Mesenchymal stem cell (in vitro differentiated cells and primary cell): ENCODE data around the gene VWA3B.

Experiments
- DNase-seq: peaks from one replicate; pipeline ENCODE4 v3.0.0-alpha.2; 2013
- H2AFZ ChIP-seq: one replicate; pipeline ENCODE4 v1.6.1; 2013; ENCODE audit warnings: low read depth, mild to moderate bottlenecking, control low read depth, inconsistent platforms, low read length, moderate library complexity
- H2AK5ac ChIP-seq: 2 replicates; pipeline ENCODE4 v1.6.1; 2013; ENCODE audit warnings: low read length, moderate library complexity, mild to moderate bottlenecking, inconsistent platforms; ENCODE audit not compliant: severe bottlenecking
- H2BK120ac ChIP-seq: one replicate; pipeline ENCODE4 v1.6.1; 2013; ENCODE audit warnings: low read depth, mild to moderate bottlenecking, inconsistent platforms, low read length, moderate library complexity
- H2BK12ac ChIP-seq, 2 experiments: one replicate each; pipeline ENCODE4 v1.6.1; 2013; ENCODE audit warnings: inconsistent platforms in 2 of 2, low read length in 2 of 2, mild to moderate bottlenecking in 2 of 2, moderate library complexity in 2 of 2, control low read depth in 1 of 2
- H2BK15ac ChIP-seq: one replicate; pipeline ENCODE4 v1.6.1; 2013; ENCODE audit warnings: mild to moderate bottlenecking, low read depth, inconsistent platforms; ENCODE audit not compliant: poor library complexity, severe bottlenecking
- H2BK5ac ChIP-seq: 2 replicates; pipeline ENCODE4 v1.6.1; 2013; ENCODE audit warnings: low read depth, mild to moderate bottlenecking, low read length, control low read depth, inconsistent platforms; ENCODE audit not compliant: poor library complexity, severe bottlenecking
- H3K14ac ChIP-seq, 2 experiments: one replicate each; pipeline ENCODE4 v1.6.1; 2013; ENCODE audit warnings: inconsistent platforms in 2 of 2, low read length in 2 of 2, control low read depth in 1 of 2, mild to moderate bottlenecking in 1 of 2, moderate library complexity in 1 of 2
- H3K18ac ChIP-seq, 2 experiments: one replicate each; pipeline ENCODE4 v1.6.1; 2013; ENCODE audit warnings: inconsistent platforms in 2 of 2, low read length in 2 of 2, control low read depth in 1 of 2, low read depth in 1 of 2, mild to moderate bottlenecking in 1 of 2
- H3K23ac ChIP-seq, 2 experiments: one replicate each; pipeline ENCODE4 v1.6.1; 2013; ENCODE audit warnings: inconsistent platforms in 2 of 2, low read length in 2 of 2, mild to moderate bottlenecking in 2 of 2, moderate library complexity in 2 of 2, control low read depth in 1 of 2
- H3K27ac ChIP-seq: 2 replicates; pipeline ENCODE4 v1.5.1; 2013; ENCODE audit warnings: mild to moderate bottlenecking, moderate library complexity, low read length, control low read depth, inconsistent platforms; ENCODE audit not compliant: poor library complexity, severe bottlenecking
- H3K27me3 ChIP-seq, 2 experiments: 2 replicates each; pipeline versions ENCODE4 v1.6.1 to v1.7.0; 2013; ENCODE audit warnings: low read length in 2 of 2, mild to moderate bottlenecking in 2 of 2, moderate library complexity in 2 of 2, control low read depth in 1 of 2, inconsistent platforms in 1 of 2; ENCODE audit not compliant: control insufficient read depth in 1 of 2, insufficient read depth in 1 of 2
- H3K36me3 ChIP-seq, 2 experiments: 2 replicates each; pipeline versions ENCODE4 v1.6.1 to v1.7.0; 2013; ENCODE audit warnings: low read length in 2 of 2, control low read depth in 1 of 2, inconsistent platforms in 1 of 2, low read depth in 1 of 2, mild to moderate bottlenecking in 1 of 2; ENCODE audit not compliant: insufficient read depth in 2 of 2, control insufficient read depth in 1 of 2
- H3K4ac ChIP-seq, 2 experiments: one replicate each; pipeline ENCODE4 v1.6.1; 2013; ENCODE audit warnings: inconsistent platforms in 2 of 2, low read length in 2 of 2, mild to moderate bottlenecking in 2 of 2, moderate library complexity in 2 of 2, control low read depth in 1 of 2, low read depth in 1 of 2
- H3K4me1 ChIP-seq: 2 replicates; pipeline ENCODE4 v1.6.1; 2013; ENCODE audit warnings: low read depth, low read length, control low read depth; ENCODE audit not compliant: control insufficient read depth, insufficient read depth
- H3K4me2 ChIP-seq: 2 replicates; pipeline ENCODE4 v1.6.1; 2013; ENCODE audit warnings: low read length, mild to moderate bottlenecking, inconsistent platforms; ENCODE audit not compliant: poor library complexity, severe bottlenecking
- H3K4me3 ChIP-seq, 2 experiments: 2 replicates each; pipeline versions ENCODE4 v1.5.1 to v1.7.0; 2013; ENCODE audit warnings: low read length in 2 of 2, mild to moderate bottlenecking in 2 of 2, control low read depth in 1 of 2, low read depth in 1 of 2; ENCODE audit not compliant: insufficient read depth in 1 of 2
- H3K79me1 ChIP-seq: replicated peaks from 2 replicates; pipeline ENCODE4 v1.6.1; 2013; ENCODE audit warnings: mild to moderate bottlenecking, control low read depth, low read length, inconsistent platforms; ENCODE audit not compliant: poor library complexity, severe bottlenecking
- H3K9ac ChIP-seq: 2 replicates; pipeline ENCODE4 v1.7.0; 2013; ENCODE audit warnings: mild to moderate bottlenecking, low read length, moderate library complexity
- H3K9me3 ChIP-seq: 2 replicates; pipeline ENCODE4 v1.7.0; 2013; ENCODE audit warnings: mild to moderate bottlenecking, low read length; ENCODE audit not compliant: control insufficient read depth
- H4K8ac ChIP-seq: one replicate; pipeline ENCODE4 v1.6.1; 2013; ENCODE audit warnings: inconsistent platforms, mild to moderate bottlenecking, low read length, moderate library complexity
- H4K91ac ChIP-seq: one replicate; pipeline ENCODE4 v1.6.1; 2013; ENCODE audit warnings: mild to moderate bottlenecking, low read length, inconsistent platforms
- WGBS: methylation state at CpG from one replicate; pipeline ENCODE4 v1.1.7; 2013; ENCODE audit warnings: mixed read lengths; 5-methylcytosine and 5-hydroxymethylcytosine counted together

The VWA3B gene

DNA sequence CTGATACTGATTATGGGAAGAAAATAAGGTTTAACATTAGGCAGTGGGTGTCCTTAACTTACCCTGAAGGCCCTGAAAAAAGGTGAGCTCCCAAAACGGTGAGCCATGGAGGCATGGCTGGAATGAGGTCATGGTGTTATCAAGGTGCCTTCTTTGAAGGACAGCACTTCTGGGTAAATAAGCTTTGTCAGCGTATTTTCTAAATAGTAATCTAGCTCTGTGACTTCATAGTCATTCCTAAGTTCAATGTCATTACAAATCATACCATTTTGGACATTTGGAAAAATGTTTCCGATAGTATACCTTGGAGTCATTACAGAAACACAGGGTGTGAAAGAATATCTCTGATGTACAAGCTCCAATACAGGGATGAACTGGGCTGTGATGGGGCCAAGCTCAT is 224.1 kb downstream of the VWA3B start:
- Histone ChIP-seq H2BK12ac (no peak overlapping the region), H3K9me3 (no peaks in the 10 kb centered on the region), H3K14ac (no peak overlapping the region), H3K36me3 (no peaks in the 10 kb centered on the region), H2BK120ac (no peak overlapping the region), H2AFZ (no peak overlapping the region), H3K9ac (no peak overlapping the region), H4K91ac (no peak overlapping the region), H3K23ac (no peak overlapping the region), H3K4ac (no peak overlapping the region), H4K8ac (no peak overlapping the region), H3K18ac (no peak overlapping the region), H3K4me1 (no peaks in the 10 kb centered on the region), H2BK15ac (no peak overlapping the region), H3K27me3 (peaks cover 17 to 56% of the 10 kb centered on the region in 2 experiments), H2BK5ac (no peak overlapping the region), H3K79me1 (no peaks in the 10 kb centered on the region), H3K4me3 (no peak overlapping the region), H3K27ac (no peak overlapping the region), H3K4me2 (no peak overlapping the region), H2AK5ac (no peak overlapping the region)
- no peak for DNase-seq
- WGBS: 100% methylated on average over 2 of the region's 3 CpGs

- WGBS: 73% methylated on average over 32 of the region's 33 CpGs
- no peak overlapping the region for H3K4me3 ChIP-seq
- no peaks in the 10 kb centered on the region for H3K4me1 ChIP-seq
- no peak overlapping the region for H4K91ac ChIP-seq
- no peaks in the 10 kb centered on the region for H3K79me1 ChIP-seq
- no peak overlapping the region for H3K27ac ChIP-seq
- no peak overlapping the region for H3K18ac ChIP-seq
- H2BK15ac ChIP-seq: no peak overlapping the region
- H3K9ac ChIP-seq: no peak overlapping the region
- H2BK12ac ChIP-seq: no peak overlapping the region
- H3K14ac ChIP-seq: no peak overlapping the region
- H3K23ac ChIP-seq: no peak overlapping the region
- H3K4ac ChIP-seq: no peak overlapping the region
- no peak overlapping the region for H2BK5ac ChIP-seq
- H3K4me2 ChIP-seq: no peak overlapping the region
- DNase-seq: no peak
- no peak overlapping the region for H2AFZ ChIP-seq
- H3K27me3 ChIP-seq: peaks cover 17 to 48% of the 10 kb centered on the region in 2 experiments
- H4K8ac ChIP-seq: no peak overlapping the region
- H3K9me3 ChIP-seq: no peaks in the 10 kb centered on the region
- no peak overlapping the region for H2AK5ac ChIP-seq
- no peak overlapping the region for H2BK120ac ChIP-seq
- H3K36me3 ChIP-seq: no peaks in the 10 kb centered on the region
Observed at GRCh38 chr2:98311771-98312545, 225.0 kb downstream of the VWA3B start.

GRCh38 chr2:98313492-98314250 is 226.7 kb downstream of the VWA3B start:
- no peak overlapping the region for H4K91ac ChIP-seq
- H3K36me3 ChIP-seq: no peaks in the 10 kb centered on the region
- no peak overlapping the region for H2BK12ac ChIP-seq
- WGBS: 87% methylated on average over 7 of the region's 8 CpGs
- H2AK5ac ChIP-seq: no peak overlapping the region
- no peak for DNase-seq
- H3K4me1 ChIP-seq: no peaks in the 10 kb centered on the region
- H3K9ac ChIP-seq: no peak overlapping the region
- H3K4me3 ChIP-seq: no peak overlapping the region
- H4K8ac ChIP-seq: no peak overlapping the region
- no peak overlapping the region for H3K18ac ChIP-seq
- peaks cover 17 to 42% of the 10 kb centered on the region in 2 experiments for H3K27me3 ChIP-seq
- H2BK120ac ChIP-seq: peak overlapping the region; percentile 5
- H2AFZ ChIP-seq: no peak overlapping the region
- no peak overlapping the region for H3K4ac ChIP-seq
- no peak overlapping the region for H3K27ac ChIP-seq
- no peaks in the 10 kb centered on the region for H3K9me3 ChIP-seq
- no peak overlapping the region for H3K14ac ChIP-seq
- H2BK5ac ChIP-seq: no peak overlapping the region
- no peak overlapping the region for H3K23ac ChIP-seq
- no peaks in the 10 kb centered on the region for H3K79me1 ChIP-seq
- H2BK15ac ChIP-seq: no peak overlapping the region
- H3K4me2 ChIP-seq: no peak overlapping the region

- no peak overlapping the region for H3K9ac ChIP-seq
- no peaks in the 10 kb centered on the region for H3K4me1 ChIP-seq
- no peak overlapping the region for H4K8ac ChIP-seq
- H3K4me3 ChIP-seq: no peak overlapping the region
- no peak overlapping the region for H2AK5ac ChIP-seq
- H3K79me1 ChIP-seq: no peaks in the 10 kb centered on the region
- H3K9me3 ChIP-seq: peaks cover 3% of the 10 kb centered on the region
- peaks cover 17 to 39% of the 10 kb centered on the region in 2 experiments for H3K27me3 ChIP-seq
- H2BK120ac ChIP-seq: no peak overlapping the region
- no peak overlapping the region for H2BK15ac ChIP-seq
- H3K4ac ChIP-seq: no peak overlapping the region
- no peak overlapping the region for H3K23ac ChIP-seq
- H3K18ac ChIP-seq: no peak overlapping the region
- DNase-seq: no peak
- no peak overlapping the region for H3K4me2 ChIP-seq
- no peak overlapping the region for H2BK5ac ChIP-seq
- H3K36me3 ChIP-seq: no peaks in the 10 kb centered on the region
- no peak overlapping the region for H3K27ac ChIP-seq
- H3K14ac ChIP-seq: no peak overlapping the region
- no peak overlapping the region for H4K91ac ChIP-seq
- WGBS: 68% methylated on average over 4 of the region's 4 CpGs
- H2AFZ ChIP-seq: no peak overlapping the region
- no peak overlapping the region for H2BK12ac ChIP-seq
Observed at GRCh38 chr2:98314251-98314650, 227.3 kb downstream of the VWA3B start.
